ENCODE data around the gene CNGA2. TPM values are rescaled to one million over a fixed set of nuclear protein-coding genes. Genes with fewer than 3 reads are reported as not detected.

Gene CNGA2
- total RNA-seq, 8 experiments from 2014 or later: 0.04 to 0.38 (median 0.31) TPM; not detected in 5

DNA sequence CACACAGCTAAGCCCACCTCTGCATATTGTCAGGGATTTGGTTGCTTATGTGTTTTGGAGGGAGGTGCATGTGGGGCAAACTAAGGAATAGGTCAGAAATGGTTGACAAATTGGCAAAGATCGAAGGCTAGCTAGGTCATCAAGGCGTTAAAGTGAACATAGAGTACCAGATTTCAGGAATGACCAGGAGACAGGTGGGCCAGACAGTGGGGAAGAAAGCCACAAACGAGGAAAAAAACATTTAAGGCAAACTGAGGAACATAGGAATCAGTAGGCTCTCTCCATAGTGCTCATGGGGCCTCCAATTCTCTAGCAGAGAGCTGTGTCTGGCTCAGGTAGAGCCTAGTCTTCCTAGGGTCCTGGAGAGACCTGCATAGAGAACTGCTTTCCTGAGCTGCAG lies 57.4 kb downstream of the CNGA2 start:
- in situ Hi-C loops (cut with MboI; ENCODE audit: low pct_unique_long_range_greater_than_20kb in 2 of 9, low sequenced_read_pairs in 9 of 9, unreplicated experiment in 9 of 9): no loop called here
- H3K4me1 ChIP-seq (replicated peaks in 1 of 2): no peaks in the 10 kb centered on the region
- no peak for ATAC-seq (replicated peaks in 6 of 8)
- H3K4me3 ChIP-seq: no peak overlapping the region
- H3K27ac ChIP-seq: no peak overlapping the region
- WGBS, 10 experiments: 20 to 100% (median 80%) methylated on average over 1 to 2 of the region's 3 CpGs; no CpG with 5 or more reads in 6 of the 10 experiments

GRCh38 chrX:151792505-151792904 lies 58.0 kb downstream of the CNGA2 start:
- H3K27ac ChIP-seq: no peak overlapping the region
- no peak overlapping the region for H3K4me3 ChIP-seq
- no peak for ATAC-seq (replicated peaks in 6 of 8)
- in situ Hi-C loops (cut with MboI; ENCODE audit: low pct_unique_long_range_greater_than_20kb in 2 of 9, low sequenced_read_pairs in 9 of 9, unreplicated experiment in 9 of 9): no loop called here
- 40 to 100% (median 83%) methylated on average over 1 to 5 of the region's 5 CpGs; no CpG with 5 or more reads in 5 of the 10 experiments for WGBS, 10 experiments
- no peaks in the 10 kb centered on the region for H3K4me1 ChIP-seq (replicated peaks in 1 of 2)

- 57 to 83% methylated on average over 1 of the region's 3 CpGs; no CpG with 5 or more reads in 8 of the 10 experiments for WGBS, 10 experiments
- Histone ChIP-seq H3K4me3 (no peak overlapping the region), H3K27ac (no peak overlapping the region), H3K4me1 (replicated peaks in 1 of 2) (no peaks in the 10 kb centered on the region)
- in situ Hi-C loops (cut with MboI; ENCODE audit: low pct_unique_long_range_greater_than_20kb in 2 of 9, low sequenced_read_pairs in 9 of 9, unreplicated experiment in 9 of 9): no loop called here
- no peak for ATAC-seq (replicated peaks in 6 of 8)
These were observed 59.3 kb downstream of the CNGA2 start for GRCh38 chrX:151793886-151794285.

Other genes with a start within 250 kb of the CNGA2 start
- gene PASD1, start 171.1 kb upstream of the CNGA2 start, total RNA-seq: under 1 TPM in 5 of 8 experiments, not detected in 3; 0.05 to 0.43 (median 0.10) TPM
- 1 to 10 TPM in 5 of 8 experiments, under 1 TPM in 3; 0.27 to 2.3 (median 1.5) TPM for gene PRRG3, start 39.3 kb upstream of the CNGA2 start, total RNA-seq
- 1 to 10 TPM in 2 of 8 experiments, under 1 TPM in 1, not detected in 5; 0.70 to 8.8 (median 1.1) TPM for gene FATE1, start 18.7 kb upstream of the CNGA2 start, total RNA-seq
- gene MAGEA4, start 178.1 kb downstream of the CNGA2 start, total RNA-seq: under 1 TPM in 4 of 8 experiments, not detected in 4; 0.08 to 0.28 (median 0.19) TPM
- gene GABRE, start 239.9 kb downstream of the CNGA2 start, total RNA-seq: 10 to 100 TPM in 3 of 8 experiments, 1 to 10 TPM in 1, under 1 TPM in 4; 0.16 to 40.0 (median 3.3) TPM